ENCODE results near the gene CLPSL2.

CLPSL2 gene

DNA sequence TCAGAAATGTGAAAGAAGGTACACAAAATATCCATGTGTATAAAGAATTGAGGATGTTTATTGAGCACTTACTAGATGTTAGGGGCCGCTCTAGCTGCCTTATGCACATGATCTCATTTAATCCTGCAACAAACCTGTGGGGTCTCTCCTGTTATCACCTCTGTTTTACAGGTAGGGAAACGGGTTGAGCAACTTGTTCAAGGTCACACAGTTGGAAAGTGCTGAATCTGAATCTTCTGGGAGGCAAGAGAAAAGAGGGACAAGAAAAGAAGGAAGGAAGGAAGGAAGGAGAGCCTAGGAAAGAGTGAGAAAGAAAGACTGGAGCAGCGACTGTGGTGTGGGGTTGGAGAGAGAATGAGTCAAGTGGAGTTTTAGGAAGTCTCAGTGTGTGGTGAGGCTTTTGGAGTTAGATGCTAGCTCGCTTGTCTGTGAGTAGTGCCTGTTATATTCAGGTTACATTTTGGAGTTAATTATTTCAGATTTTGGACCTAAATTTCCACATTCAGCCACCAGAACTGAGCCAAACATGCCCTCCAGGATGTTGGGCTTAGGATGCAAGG lies 12.1 kb downstream of the CLPSL2 start:
- no peak for DNase-seq

DNA sequence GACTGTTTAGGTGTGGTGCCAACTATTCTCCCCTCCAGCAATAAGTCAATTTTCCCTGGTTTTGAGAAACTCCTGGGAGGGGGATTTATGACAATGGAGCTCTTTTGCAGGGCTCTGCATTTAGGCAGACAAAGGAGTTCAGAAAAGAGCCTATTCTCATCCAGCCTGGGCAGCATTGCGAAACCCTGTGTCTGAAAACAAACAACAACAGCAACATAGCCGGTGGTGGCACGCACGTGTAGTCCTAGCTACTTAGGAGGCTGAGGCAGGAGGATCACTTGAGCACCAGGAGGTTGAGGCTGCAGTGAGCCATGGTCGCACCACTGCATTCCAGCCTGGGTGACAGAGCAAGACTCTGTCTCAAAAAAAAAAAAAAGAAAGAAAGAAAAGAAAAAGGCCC lies 14.3 kb downstream of the CLPSL2 start:
- DNase-seq: no peak

DNA sequence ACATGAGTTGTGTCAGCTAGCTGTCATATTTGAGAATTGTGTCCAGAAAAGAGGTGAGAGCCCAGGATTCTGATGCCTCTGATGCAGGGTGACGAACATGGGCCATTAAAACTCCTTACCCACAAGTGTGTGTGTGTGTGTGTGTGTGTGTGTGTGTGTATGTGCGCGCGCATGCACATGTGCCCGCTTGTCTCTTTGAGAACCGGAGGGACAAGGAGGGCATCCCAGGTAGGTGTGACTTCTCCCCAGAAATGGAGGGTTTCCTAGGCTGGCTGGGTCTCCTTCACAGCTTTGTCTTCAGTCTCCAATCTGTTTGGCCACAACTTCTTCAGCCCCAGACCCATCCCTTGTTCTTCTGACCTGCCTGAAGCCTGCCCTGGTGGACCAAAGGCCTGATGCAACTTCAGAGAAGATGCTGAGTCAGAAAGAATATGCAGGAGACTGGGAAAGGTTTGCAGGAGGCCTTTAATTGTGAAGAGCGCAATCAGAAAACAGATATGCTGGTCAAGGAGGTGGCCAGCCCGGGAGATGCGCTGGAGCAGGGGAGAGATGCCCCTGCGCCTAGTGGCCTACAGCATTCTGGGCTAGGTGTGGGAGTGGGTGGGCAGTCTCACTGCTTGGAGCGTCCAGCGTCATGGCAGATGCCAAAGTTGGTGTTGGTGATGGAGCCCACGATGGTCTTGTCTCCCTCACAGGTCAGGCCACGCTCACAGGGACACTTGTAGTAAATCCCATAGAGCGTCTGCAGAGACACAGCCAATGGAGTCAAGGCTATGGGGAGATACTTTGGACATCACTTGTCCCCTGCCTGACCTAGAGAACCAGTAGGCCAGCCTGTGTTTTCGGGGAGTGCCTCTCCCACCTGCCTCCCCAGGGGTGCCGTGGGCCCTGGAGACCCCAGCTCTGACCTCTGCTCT lies 18.4 kb downstream of the CLPSL2 start:
- DNase-seq: no peak

- DNase-seq: no peak
Measured at GRCh38 chr6:35795453-35796071, 19.2 kb downstream of the CLPSL2 start.

- no peak for DNase-seq
Measured at GRCh38 chr6:35796236-35796635, 19.8 kb downstream of the CLPSL2 start.

GRCh38 chr6:35797837-35798526 lies 21.6 kb downstream of the CLPSL2 start:
- no peak for DNase-seq

DNA sequence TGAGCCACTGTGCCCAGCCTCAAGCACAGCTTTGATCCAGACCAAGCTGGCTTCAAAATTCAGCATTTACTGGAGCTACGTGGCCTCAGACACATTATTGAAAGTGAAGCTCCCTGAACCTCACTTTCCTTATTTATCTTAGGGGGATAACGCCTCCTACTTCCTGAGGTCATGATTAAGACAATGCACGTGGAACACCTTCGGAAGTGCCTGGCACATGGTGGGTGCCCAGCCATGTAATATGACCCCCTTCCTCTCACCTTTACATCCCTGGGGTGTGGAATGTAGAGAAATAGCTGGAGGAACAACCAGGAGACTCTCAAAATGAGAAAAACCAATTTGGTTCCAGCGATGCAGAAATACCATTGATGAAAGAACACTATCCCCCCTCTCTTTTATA lies 22.3 kb downstream of the CLPSL2 start:
- no peak for DNase-seq

GRCh38 chr6:35801148-35801547 lies 24.8 kb downstream of the CLPSL2 start:
- no peak for DNase-seq

- DNase-seq: peak; percentile 46
Measured at GRCh38 chr6:35804996-35805736, 28.8 kb downstream of the CLPSL2 start, which contains the start of gene LHFPL5. Gene LHFPL5 (plus strand): TSS chr6:35805352. CDS start chr6:35805671, 319 bp downstream.

GRCh38 chr6:35808688-35809087 lies 32.3 kb downstream of the CLPSL2 start:
- no peak for DNase-seq

GRCh38 chr6:35809809-35810208 lies 33.4 kb downstream of the CLPSL2 start:
- DNase-seq: no peak

- no peak for DNase-seq
Measured at GRCh38 chr6:35810971-35811698, 34.7 kb downstream of the CLPSL2 start.

GRCh38 chr6:35811699-35811995 lies 35.2 kb downstream of the CLPSL2 start:
- no peak for DNase-seq

DNA sequence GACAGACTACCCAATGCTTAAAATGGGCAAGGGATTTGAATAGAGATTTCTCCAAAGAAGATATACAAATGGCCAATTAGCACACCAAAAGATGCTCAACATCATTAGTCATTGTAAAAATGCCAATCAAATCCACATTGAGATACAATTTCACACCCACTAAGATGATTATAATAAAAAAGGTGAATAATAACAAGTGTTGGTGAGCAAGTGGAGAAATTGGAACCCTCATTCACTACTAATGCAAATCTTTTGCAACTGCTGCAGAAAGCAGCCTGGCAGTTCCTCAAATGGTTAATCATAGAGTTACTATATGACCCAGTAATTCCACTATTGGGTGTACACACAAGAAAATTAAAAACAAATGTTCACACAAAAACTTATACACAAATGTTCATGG lies 41.1 kb downstream of the CLPSL2 start:
- no peak for DNase-seq

- no peak for DNase-seq
Measured at GRCh38 chr6:35823601-35824000, 47.2 kb downstream of the CLPSL2 start.

GRCh38 chr6:35824552-35825192 lies 48.3 kb downstream of the CLPSL2 start:
- no peak for DNase-seq
